Measurements from ENCODE around the gene UBP1. TPM values are rescaled to one million over a fixed set of nuclear protein-coding genes. Genes with fewer than 3 reads are reported as not detected.

The UBP1 gene
- total and polyA plus RNA-seq, 2 donors (not counting 1 experiment from before 2014, with no cell fraction given): 48.1 to 99.7 TPM

GRCh38 chr3:33398410-33398809, 41.8 kb downstream of the UBP1 start:
- Histone ChIP-seq H3K9me3 (ENCODE audit: control insufficient read depth, insufficient read depth, low read depth, low read length) (no peaks in the 10 kb centered on the region), H3K36me3 (ENCODE audit: control insufficient read depth, insufficient read depth, low read length) (peaks cover 12% of the 10 kb centered on the region), H2AFZ (ENCODE audit: low read length) (no peak overlapping the region), H3K27ac (ENCODE audit: insufficient read depth, low read length) (no peak overlapping the region), H3K4me2 (ENCODE audit: extremely low read depth, insufficient read depth, low read length) (no peak overlapping the region), H3K4me1 (ENCODE audit: control insufficient read depth, extremely low read depth, insufficient read depth, low read length) (no peaks in the 10 kb centered on the region), H3K27me3 (ENCODE audit: control insufficient read depth, insufficient read depth, low read length) (no peaks in the 10 kb centered on the region), H3K4me3 (replicated peaks in 1 of 4; ENCODE audit: control extremely low read depth in 1 of 4, insufficient read depth in 1 of 4, low read depth in 3 of 4, low read length in 4 of 4) (no peak overlapping the region), H3K9ac (ENCODE audit: insufficient read depth, low read length) (no peak overlapping the region), H4K20me1 (ENCODE audit: control insufficient read depth, extremely low read depth, insufficient read depth, low read length) (no peaks in the 10 kb centered on the region), H3K79me2 (ENCODE audit: control insufficient read depth, insufficient read depth, low read length) (no peaks in the 10 kb centered on the region)
- no peak for DNase-seq (ENCODE audit: low read depth in 2 of 2)
- no peak for TF ChIP-seq EZH2 (IDR thresholded peaks at IDR 0.05; ENCODE audit: low read length, missing control alignments)
- no peak for TF ChIP-seq CTCF (conservative IDR thresholded peaks at IDR 0.05 in 1 of 2, IDR thresholded peaks at IDR 0.05 in 1 of 2; ENCODE audit: low read depth in 1 of 2, low read length in 2 of 2)

- Histone ChIP-seq H3K9ac (ENCODE audit: insufficient read depth, low read length) (no peak overlapping the region), H3K27ac (ENCODE audit: insufficient read depth, low read length) (no peak overlapping the region), H3K4me2 (ENCODE audit: extremely low read depth, insufficient read depth, low read length) (no peak overlapping the region), H3K79me2 (ENCODE audit: control insufficient read depth, insufficient read depth, low read length) (no peaks in the 10 kb centered on the region), H3K4me1 (ENCODE audit: control insufficient read depth, extremely low read depth, insufficient read depth, low read length) (no peaks in the 10 kb centered on the region), H3K27me3 (ENCODE audit: control insufficient read depth, insufficient read depth, low read length) (no peaks in the 10 kb centered on the region), H2AFZ (ENCODE audit: low read length) (no peak overlapping the region), H3K9me3 (ENCODE audit: control insufficient read depth, insufficient read depth, low read depth, low read length) (no peaks in the 10 kb centered on the region), H3K4me3 (replicated peaks in 1 of 4; ENCODE audit: control extremely low read depth in 1 of 4, insufficient read depth in 1 of 4, low read depth in 3 of 4, low read length in 4 of 4) (no peak overlapping the region), H4K20me1 (ENCODE audit: control insufficient read depth, extremely low read depth, insufficient read depth, low read length) (no peaks in the 10 kb centered on the region), H3K36me3 (ENCODE audit: control insufficient read depth, insufficient read depth, low read length) (peaks cover 15% of the 10 kb centered on the region)
- TF ChIP-seq EZH2 (IDR thresholded peaks at IDR 0.05; ENCODE audit: low read length, missing control alignments) (no peak), CTCF (conservative IDR thresholded peaks at IDR 0.05 in 1 of 2, IDR thresholded peaks at IDR 0.05 in 1 of 2; ENCODE audit: low read depth in 1 of 2, low read length in 2 of 2) (no peak)
- DNase-seq (ENCODE audit: low read depth in 2 of 2): no peak
Observed at GRCh38 chr3:33395900-33396299, 44.3 kb downstream of the UBP1 start.

GRCh38 chr3:33394403-33395054, 45.7 kb downstream of the UBP1 start:
- H3K36me3 ChIP-seq (ENCODE audit: control insufficient read depth, insufficient read depth, low read length): peaks cover 17% of the 10 kb centered on the region
- H3K4me2 ChIP-seq (ENCODE audit: extremely low read depth, insufficient read depth, low read length): no peak overlapping the region
- no peak overlapping the region for H3K4me3 ChIP-seq (replicated peaks in 1 of 4; ENCODE audit: control extremely low read depth in 1 of 4, insufficient read depth in 1 of 4, low read depth in 3 of 4, low read length in 4 of 4)
- no peak for TF ChIP-seq EZH2 (IDR thresholded peaks at IDR 0.05; ENCODE audit: low read length, missing control alignments)
- no peak for TF ChIP-seq CTCF (conservative IDR thresholded peaks at IDR 0.05 in 1 of 2, IDR thresholded peaks at IDR 0.05 in 1 of 2; ENCODE audit: low read depth in 1 of 2, low read length in 2 of 2)
- H2AFZ ChIP-seq (ENCODE audit: low read length): no peak overlapping the region
- no peaks in the 10 kb centered on the region for H3K9me3 ChIP-seq (ENCODE audit: control insufficient read depth, insufficient read depth, low read depth, low read length)
- no peak overlapping the region for H3K9ac ChIP-seq (ENCODE audit: insufficient read depth, low read length)
- H3K27ac ChIP-seq (ENCODE audit: insufficient read depth, low read length): no peak overlapping the region
- no peaks in the 10 kb centered on the region for H3K4me1 ChIP-seq (ENCODE audit: control insufficient read depth, extremely low read depth, insufficient read depth, low read length)
- no peaks in the 10 kb centered on the region for H3K27me3 ChIP-seq (ENCODE audit: control insufficient read depth, insufficient read depth, low read length)
- no peaks in the 10 kb centered on the region for H3K79me2 ChIP-seq (ENCODE audit: control insufficient read depth, insufficient read depth, low read length)
- no peak for DNase-seq (ENCODE audit: low read depth in 2 of 2)
- H4K20me1 ChIP-seq (ENCODE audit: control insufficient read depth, extremely low read depth, insufficient read depth, low read length): no peaks in the 10 kb centered on the region

Data from fibroblast of lung (primary cell).